Measurements from ENCODE around the gene KLKB1.

Gene KLKB1

DNA sequence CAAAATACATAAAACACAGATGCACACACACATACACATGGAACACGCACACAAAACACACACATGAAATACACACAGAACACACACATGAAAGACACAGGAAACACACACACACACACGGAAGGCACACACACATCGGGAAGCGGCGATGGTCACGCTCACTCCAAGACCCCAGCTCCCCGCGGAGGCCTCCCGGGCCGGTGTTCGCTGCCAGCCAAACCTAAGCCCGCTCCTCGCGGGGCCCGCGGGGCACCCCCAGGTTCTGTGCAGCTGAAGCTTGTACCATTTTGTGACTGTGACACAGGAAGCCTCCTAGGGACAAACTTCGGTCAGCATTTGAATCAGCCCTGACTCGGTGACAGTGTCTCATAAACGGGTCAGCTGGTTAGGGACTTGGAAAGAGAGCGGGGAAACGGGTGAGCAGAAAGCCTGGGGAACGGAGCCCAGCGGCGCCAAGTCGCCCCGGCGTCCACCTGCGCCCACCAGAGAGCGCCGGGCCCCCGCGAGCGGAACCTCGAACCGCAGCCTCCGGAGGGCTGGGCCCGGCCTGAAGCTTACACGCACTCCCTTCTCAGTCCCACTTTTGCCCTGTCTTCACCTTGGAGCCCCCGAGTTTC is 70.8 kb downstream of the KLKB1 start:
- TF ChIP-seq SIN3A (IDR thresholded peaks at IDR 0.05; ENCODE audit: borderline replicate concordance, insufficient read depth, low read length) (no peak), TAF1 (IDR thresholded peaks at IDR 0.05; ENCODE audit: borderline replicate concordance, insufficient read depth, low read length) (no peak), POLR2AphosphoS5 (IDR thresholded peaks at IDR 0.05; ENCODE audit: low read depth, low read length) (no peak), FOXP2 (optimal IDR thresholded peaks at IDR 0.05; ENCODE audit: borderline replicate concordance, extremely low read depth, extremely low read length, insufficient read depth) (no peak)
- TF ChIP-seq, protein P1, sequence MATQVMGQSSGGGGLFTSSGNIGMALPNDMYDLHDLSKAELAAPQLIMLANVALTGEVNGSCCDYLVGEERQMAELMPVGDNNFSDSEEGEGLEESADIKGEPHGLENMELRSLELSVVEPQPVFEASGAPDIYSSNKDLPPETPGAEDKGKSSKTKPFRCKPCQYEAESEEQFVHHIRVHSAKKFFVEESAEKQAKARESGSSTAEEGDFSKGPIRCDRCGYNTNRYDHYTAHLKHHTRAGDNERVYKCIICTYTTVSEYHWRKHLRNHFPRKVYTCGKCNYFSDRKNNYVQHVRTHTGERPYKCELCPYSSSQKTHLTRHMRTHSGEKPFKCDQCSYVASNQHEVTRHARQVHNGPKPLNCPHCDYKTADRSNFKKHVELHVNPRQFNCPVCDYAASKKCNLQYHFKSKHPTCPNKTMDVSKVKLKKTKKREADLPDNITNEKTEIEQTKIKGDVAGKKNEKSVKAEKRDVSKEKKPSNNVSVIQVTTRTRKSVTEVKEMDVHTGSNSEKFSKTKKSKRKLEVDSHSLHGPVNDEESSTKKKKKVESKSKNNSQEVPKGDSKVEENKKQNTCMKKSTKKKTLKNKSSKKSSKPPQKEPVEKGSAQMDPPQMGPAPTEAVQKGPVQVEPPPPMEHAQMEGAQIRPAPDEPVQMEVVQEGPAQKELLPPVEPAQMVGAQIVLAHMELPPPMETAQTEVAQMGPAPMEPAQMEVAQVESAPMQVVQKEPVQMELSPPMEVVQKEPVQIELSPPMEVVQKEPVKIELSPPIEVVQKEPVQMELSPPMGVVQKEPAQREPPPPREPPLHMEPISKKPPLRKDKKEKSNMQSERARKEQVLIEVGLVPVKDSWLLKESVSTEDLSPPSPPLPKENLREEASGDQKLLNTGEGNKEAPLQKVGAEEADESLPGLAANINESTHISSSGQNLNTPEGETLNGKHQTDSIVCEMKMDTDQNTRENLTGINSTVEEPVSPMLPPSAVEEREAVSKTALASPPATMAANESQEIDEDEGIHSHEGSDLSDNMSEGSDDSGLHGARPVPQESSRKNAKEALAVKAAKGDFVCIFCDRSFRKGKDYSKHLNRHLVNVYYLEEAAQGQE (IDR thresholded peaks at IDR 0.05; ENCODE audit: insufficient read depth in 1 of 2, low read depth in 2 of 2, low read length in 2 of 2): no peak

DNA sequence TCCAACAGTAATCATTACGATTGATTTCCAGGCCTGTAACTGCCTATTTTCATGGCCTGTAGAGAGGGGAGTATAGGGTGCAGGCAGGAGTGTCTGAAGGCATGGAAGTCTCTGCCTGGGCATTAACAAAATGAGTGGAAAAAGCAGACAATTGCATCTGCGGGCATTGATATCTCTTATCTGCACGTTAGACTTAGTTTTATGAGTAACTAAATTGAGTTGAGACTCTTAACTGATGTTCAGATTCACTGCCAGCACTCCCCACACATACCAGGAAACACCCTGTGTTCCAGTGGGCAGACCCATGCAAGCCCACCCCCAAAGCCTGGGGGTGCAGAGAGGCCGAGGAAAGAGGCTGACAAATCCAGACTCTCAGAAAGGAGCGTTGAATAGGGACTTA is 72.0 kb downstream of the KLKB1 start:
- no peak for TF ChIP-seq POLR2AphosphoS5 (IDR thresholded peaks at IDR 0.05; ENCODE audit: low read depth, low read length)
- no peak for TF ChIP-seq FOXP2 (optimal IDR thresholded peaks at IDR 0.05; ENCODE audit: borderline replicate concordance, extremely low read depth, extremely low read length, insufficient read depth)
- no peak for TF ChIP-seq SIN3A (IDR thresholded peaks at IDR 0.05; ENCODE audit: borderline replicate concordance, insufficient read depth, low read length)

DNA sequence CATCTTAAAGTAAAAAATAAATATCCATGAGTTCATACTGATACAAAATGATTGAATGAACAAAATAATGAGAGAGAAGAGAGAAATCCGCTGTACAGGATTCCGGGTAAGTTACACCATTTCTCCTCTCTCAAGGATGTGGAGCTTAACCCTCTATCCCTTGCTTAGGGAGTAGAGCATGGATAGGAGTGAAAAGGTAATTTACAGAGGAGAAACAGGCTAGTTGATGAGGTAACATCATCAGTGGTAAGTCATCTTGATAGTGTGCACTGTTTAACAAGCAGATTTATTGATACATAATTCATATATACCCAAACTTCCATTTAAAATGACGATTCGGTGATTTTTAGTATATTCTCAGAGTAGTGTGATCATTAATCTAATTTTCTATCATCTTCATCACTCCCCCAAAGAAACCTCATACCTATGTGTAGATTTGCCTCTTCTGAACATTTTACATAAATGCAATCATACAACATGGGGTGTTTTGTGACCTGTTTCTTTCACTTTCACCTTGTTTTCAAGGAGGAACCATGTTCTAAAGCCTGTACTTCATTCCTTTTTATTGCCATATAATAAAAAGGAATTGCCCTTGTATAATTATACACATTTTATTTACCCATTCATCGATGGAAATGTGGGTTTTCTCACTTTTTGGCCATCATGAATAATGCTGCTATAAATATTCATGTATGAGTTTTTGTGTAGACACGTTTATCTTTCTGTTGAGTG is 73.5 kb downstream of the KLKB1 start:
- TF ChIP-seq SIN3A (IDR thresholded peaks at IDR 0.05; ENCODE audit: borderline replicate concordance, insufficient read depth, low read length) (no peak), TAF1 (IDR thresholded peaks at IDR 0.05; ENCODE audit: borderline replicate concordance, insufficient read depth, low read length) (no peak), FOXP2 (optimal IDR thresholded peaks at IDR 0.05; ENCODE audit: borderline replicate concordance, extremely low read depth, extremely low read length, insufficient read depth) (no peak), POLR2AphosphoS5 (IDR thresholded peaks at IDR 0.05; ENCODE audit: low read depth, low read length) (no peak)
- TF ChIP-seq, protein P1 (IDR thresholded peaks at IDR 0.05; ENCODE audit: insufficient read depth in 1 of 2, low read depth in 2 of 2, low read length in 2 of 2): no peak

DNA sequence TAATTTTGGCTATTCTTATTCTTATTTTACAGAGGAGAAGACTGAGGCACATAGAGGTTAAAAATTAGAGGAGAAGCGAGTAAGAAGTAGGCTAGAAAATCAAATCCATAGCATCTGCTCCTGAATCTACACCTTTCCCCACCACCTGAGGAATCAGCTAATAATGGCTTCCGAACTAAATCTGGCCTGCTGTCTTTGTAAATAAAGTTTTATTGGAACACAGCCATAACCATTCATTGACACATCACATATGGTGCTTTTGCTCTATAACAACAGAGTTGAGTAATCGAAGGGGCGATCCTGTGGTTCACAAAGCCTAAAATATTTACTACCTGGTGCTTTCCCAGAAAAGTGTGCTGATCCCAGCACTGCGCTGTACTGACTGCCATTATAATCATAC is 76.9 kb downstream of the KLKB1 start:
- no peak for TF ChIP-seq POLR2AphosphoS5 (IDR thresholded peaks at IDR 0.05; ENCODE audit: low read depth, low read length)
- no peak for TF ChIP-seq FOXP2 (optimal IDR thresholded peaks at IDR 0.05; ENCODE audit: borderline replicate concordance, extremely low read depth, extremely low read length, insufficient read depth)
- TF ChIP-seq SIN3A (IDR thresholded peaks at IDR 0.05; ENCODE audit: borderline replicate concordance, insufficient read depth, low read length): no peak
- no peak for TF ChIP-seq TAF1 (IDR thresholded peaks at IDR 0.05; ENCODE audit: borderline replicate concordance, insufficient read depth, low read length)
- TF ChIP-seq, protein P1 (IDR thresholded peaks at IDR 0.05; ENCODE audit: insufficient read depth in 1 of 2, low read depth in 2 of 2, low read length in 2 of 2): no peak

DNA sequence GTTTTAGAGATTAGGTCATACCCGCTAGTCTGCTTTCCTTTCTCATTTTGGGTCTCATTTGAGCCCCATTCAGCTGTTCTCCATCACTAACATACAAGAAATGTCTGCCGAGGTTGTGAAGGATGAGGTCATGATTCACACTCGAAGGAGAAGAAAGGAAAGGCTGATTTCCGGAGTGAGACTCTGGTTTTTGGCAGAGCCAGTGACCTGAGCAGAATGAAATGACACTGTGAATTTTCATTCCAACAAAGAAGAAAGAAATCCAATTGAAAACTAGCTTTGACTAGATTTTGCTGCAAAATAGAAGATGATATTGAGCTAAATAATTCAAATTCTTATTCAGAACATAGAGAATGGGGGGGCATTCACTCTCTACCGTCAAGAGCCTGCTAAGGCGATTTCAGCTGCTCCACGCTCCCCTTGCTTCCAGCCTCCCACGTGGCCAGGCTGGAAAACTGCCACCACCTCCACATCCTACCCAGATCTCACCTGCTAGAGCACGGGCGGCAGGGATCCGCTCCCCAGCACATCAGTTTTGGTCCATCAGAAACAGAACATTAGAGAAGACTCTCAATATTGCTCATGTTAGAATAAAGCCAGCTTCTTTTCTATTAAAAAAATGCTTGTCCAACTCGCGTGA is 77.7 kb downstream of the KLKB1 start:
- TF ChIP-seq TAF1 (IDR thresholded peaks at IDR 0.05; ENCODE audit: borderline replicate concordance, insufficient read depth, low read length) (no peak), FOXP2 (optimal IDR thresholded peaks at IDR 0.05; ENCODE audit: borderline replicate concordance, extremely low read depth, extremely low read length, insufficient read depth) (no peak), POLR2AphosphoS5 (IDR thresholded peaks at IDR 0.05; ENCODE audit: low read depth, low read length) (no peak), SIN3A (IDR thresholded peaks at IDR 0.05; ENCODE audit: borderline replicate concordance, insufficient read depth, low read length) (no peak)
- TF ChIP-seq, protein P1 (IDR thresholded peaks at IDR 0.05; ENCODE audit: insufficient read depth in 1 of 2, low read depth in 2 of 2, low read length in 2 of 2): no peak

Measured in PFSK-1 (cell line).